Measurements from ENCODE around the gene ZNF665. TPM values are rescaled to one million over a fixed set of nuclear protein-coding genes. Genes with fewer than 3 reads are reported as not detected.
A peak's percentile ranks its signal among the peaks of the same experiment; 100 is the strongest.

ZNF665 gene
- total RNA-seq, 1 donor from 2014 or later: 4.4 TPM

DNA sequence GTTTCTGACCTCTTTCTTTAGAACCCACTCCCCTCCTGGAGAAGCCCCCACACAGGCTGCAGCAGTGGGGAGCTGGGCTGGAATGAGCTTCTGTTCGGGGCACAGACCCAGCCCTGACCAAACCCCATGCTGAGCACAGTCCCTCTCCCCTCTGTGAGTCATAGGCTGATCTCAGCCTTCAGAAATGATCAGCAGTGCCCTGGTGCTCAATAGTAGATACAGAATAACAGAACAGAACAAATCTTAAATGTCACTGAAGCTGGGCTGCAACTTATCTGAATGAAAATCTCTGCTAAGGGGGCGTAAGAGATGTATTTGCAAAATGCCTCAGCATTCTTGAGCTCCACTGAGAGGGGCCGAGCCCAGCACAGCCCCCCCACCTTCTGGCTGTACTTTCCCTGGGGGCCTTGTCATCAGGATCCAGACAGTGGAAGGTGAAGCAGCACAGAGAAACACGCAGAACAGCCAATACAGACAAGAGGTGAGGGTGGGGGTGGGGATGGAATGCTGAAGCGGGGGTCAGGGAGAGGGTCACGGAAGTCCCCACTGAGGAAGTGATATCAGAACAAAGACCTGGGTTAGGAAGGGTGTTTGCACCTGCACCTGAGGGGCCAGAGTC, 9.9 kb downstream of the ZNF665 start:
- H3K4me3 ChIP-seq (ENCODE audit: insufficient read depth, low read depth, low read length): peak overlapping the region; percentile 22
- peaks cover 6% of the 10 kb centered on the region for H3K9me3 ChIP-seq (ENCODE audit: insufficient read depth, low read depth, low read length)
- no peaks in the 10 kb centered on the region for H3K79me2 ChIP-seq (ENCODE audit: insufficient read depth, low read length)
- Mint-ChIP-seq H3K9me3 (ENCODE audit: unreplicated experiment) (peaks cover 27% of the 10 kb centered on the region), H3K27me3 (ENCODE audit: low read depth, unreplicated experiment) (no peaks in the 10 kb centered on the region), H3K36me3 (ENCODE audit: low read depth, unreplicated experiment) (peaks cover 16% of the 10 kb centered on the region), H3K4me1 (ENCODE audit: low read depth, unreplicated experiment) (peaks cover 20% of the 10 kb centered on the region), H3K4me3 (ENCODE audit: unreplicated experiment) (peak overlapping the region; percentile 78), H3K27ac (ENCODE audit: unreplicated experiment) (peak overlapping the region; percentile 97)
- peak overlapping the region; percentile 78 for H3K4me2 ChIP-seq (ENCODE audit: low read length)
- TF ChIP-seq, protein P1, sequence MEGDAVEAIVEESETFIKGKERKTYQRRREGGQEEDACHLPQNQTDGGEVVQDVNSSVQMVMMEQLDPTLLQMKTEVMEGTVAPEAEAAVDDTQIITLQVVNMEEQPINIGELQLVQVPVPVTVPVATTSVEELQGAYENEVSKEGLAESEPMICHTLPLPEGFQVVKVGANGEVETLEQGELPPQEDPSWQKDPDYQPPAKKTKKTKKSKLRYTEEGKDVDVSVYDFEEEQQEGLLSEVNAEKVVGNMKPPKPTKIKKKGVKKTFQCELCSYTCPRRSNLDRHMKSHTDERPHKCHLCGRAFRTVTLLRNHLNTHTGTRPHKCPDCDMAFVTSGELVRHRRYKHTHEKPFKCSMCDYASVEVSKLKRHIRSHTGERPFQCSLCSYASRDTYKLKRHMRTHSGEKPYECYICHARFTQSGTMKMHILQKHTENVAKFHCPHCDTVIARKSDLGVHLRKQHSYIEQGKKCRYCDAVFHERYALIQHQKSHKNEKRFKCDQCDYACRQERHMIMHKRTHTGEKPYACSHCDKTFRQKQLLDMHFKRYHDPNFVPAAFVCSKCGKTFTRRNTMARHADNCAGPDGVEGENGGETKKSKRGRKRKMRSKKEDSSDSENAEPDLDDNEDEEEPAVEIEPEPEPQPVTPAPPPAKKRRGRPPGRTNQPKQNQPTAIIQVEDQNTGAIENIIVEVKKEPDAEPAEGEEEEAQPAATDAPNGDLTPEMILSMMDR (IDR thresholded peaks at IDR 0.05; ENCODE audit: insufficient read depth, low read depth, low read length): no peak
- TF ChIP-seq EZH2 (IDR thresholded peaks at IDR 0.05; ENCODE audit: insufficient read depth, low read length): no peak
- no peaks in the 10 kb centered on the region for H4K20me1 ChIP-seq (ENCODE audit: insufficient read depth, low read length)
- DNase-seq (ENCODE audit: low read depth) (peak; percentile 86), FAIRE-seq (peak; percentile 26)
- H3K27ac ChIP-seq (ENCODE audit: low read depth, low read length): peak overlapping the region; percentile 86
- H2AFZ ChIP-seq (ENCODE audit: low read depth, low read length): no peak overlapping the region
- H3K27me3 ChIP-seq (ENCODE audit: insufficient read depth, low read length): no peaks in the 10 kb centered on the region
- peak overlapping the region; percentile 70 for H3K9ac ChIP-seq (ENCODE audit: low read length)
- peaks cover 15% of the 10 kb centered on the region for H3K4me1 ChIP-seq (ENCODE audit: insufficient read depth, low read length)
- H3K36me3 ChIP-seq (ENCODE audit: insufficient read depth, low read length): no peaks in the 10 kb centered on the region

DNA sequence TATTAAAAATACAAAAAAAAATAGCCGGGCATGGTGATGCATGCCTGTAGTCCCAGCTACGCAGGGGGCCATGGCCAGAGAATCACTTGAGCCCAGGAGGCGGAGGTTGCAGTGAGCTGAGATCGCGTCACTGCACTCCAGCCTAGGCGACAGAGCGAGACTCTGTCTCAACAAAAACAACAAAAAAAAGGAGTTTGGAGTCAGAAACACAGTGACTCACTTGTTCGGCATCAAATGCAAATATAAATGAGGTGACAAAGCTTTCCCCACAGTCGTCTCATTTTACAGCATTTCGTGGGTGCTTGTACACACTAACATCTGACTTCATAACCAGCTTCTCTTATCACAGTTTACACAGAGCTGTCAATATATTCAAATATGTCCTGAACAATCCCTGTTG, 11.0 kb downstream of the ZNF665 start:
- Mint-ChIP-seq H3K27ac (ENCODE audit: unreplicated experiment) (peak overlapping the region; percentile 97), H3K27me3 (ENCODE audit: low read depth, unreplicated experiment) (no peaks in the 10 kb centered on the region), H3K36me3 (ENCODE audit: low read depth, unreplicated experiment) (peaks cover 24% of the 10 kb centered on the region), H3K4me3 (ENCODE audit: unreplicated experiment) (peak overlapping the region; percentile 40), H3K4me1 (ENCODE audit: low read depth, unreplicated experiment) (peaks cover 20% of the 10 kb centered on the region), H3K9me3 (ENCODE audit: unreplicated experiment) (peaks cover 33% of the 10 kb centered on the region)
- peaks cover 6% of the 10 kb centered on the region for H3K9me3 ChIP-seq (ENCODE audit: insufficient read depth, low read depth, low read length)
- peak overlapping the region; percentile 78 for H3K4me2 ChIP-seq (ENCODE audit: low read length)
- H3K9ac ChIP-seq (ENCODE audit: low read length): peak overlapping the region; percentile 70
- H3K27ac ChIP-seq (ENCODE audit: low read depth, low read length): peak overlapping the region; percentile 86
- H2AFZ ChIP-seq (ENCODE audit: low read depth, low read length): no peak overlapping the region
- FAIRE-seq (no peak), DNase-seq (ENCODE audit: low read depth) (peak; percentile 91)
- TF ChIP-seq, protein P1 (IDR thresholded peaks at IDR 0.05; ENCODE audit: insufficient read depth, low read depth, low read length): no peak
- no peak for TF ChIP-seq EZH2 (IDR thresholded peaks at IDR 0.05; ENCODE audit: insufficient read depth, low read length)
- peaks cover 15% of the 10 kb centered on the region for H3K4me1 ChIP-seq (ENCODE audit: insufficient read depth, low read length)
- no peaks in the 10 kb centered on the region for H3K27me3 ChIP-seq (ENCODE audit: insufficient read depth, low read length)
- H3K4me3 ChIP-seq (ENCODE audit: insufficient read depth, low read depth, low read length): no peak overlapping the region
- H4K20me1 ChIP-seq (ENCODE audit: insufficient read depth, low read length): no peaks in the 10 kb centered on the region
- H3K79me2 ChIP-seq (ENCODE audit: insufficient read depth, low read length): no peaks in the 10 kb centered on the region
- H3K36me3 ChIP-seq (ENCODE audit: insufficient read depth, low read length): no peaks in the 10 kb centered on the region

DNA sequence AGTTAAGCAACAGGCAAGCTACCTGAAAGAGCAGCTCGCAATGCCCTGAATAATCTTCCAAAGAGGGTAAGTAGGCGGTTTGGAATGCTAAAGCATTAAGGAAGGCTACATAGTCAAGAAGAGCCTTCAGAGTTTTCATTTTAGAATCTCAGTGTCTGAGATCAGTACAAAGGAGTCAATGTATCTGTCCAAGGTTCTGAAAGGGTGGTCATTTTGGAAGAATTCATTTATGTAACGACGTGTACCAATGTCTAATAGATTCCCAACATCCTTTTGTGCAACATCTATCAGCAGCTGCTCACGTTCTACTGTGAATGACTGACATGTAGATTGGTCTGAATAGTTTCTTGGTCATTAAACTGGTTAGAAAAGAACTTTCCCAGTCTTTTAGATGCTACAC, 15.2 kb downstream of the ZNF665 start:
- no peak overlapping the region for H3K4me2 ChIP-seq (ENCODE audit: low read length)
- H3K9ac ChIP-seq (ENCODE audit: low read length): no peak overlapping the region
- H3K9me3 Mint-ChIP-seq (ENCODE audit: unreplicated experiment): peaks cover 50% of the 10 kb centered on the region
- no peak for FAIRE-seq
- no peak for DNase-seq (ENCODE audit: low read depth)
- peaks cover 6% of the 10 kb centered on the region for H3K4me1 ChIP-seq (ENCODE audit: insufficient read depth, low read length)
- TF ChIP-seq, protein P1 (IDR thresholded peaks at IDR 0.05; ENCODE audit: insufficient read depth, low read depth, low read length): no peak
- no peak for TF ChIP-seq EZH2 (IDR thresholded peaks at IDR 0.05; ENCODE audit: insufficient read depth, low read length)
- no peaks in the 10 kb centered on the region for H3K27me3 ChIP-seq (ENCODE audit: insufficient read depth, low read length)
- H3K4me3 ChIP-seq (ENCODE audit: insufficient read depth, low read depth, low read length): no peak overlapping the region
- peaks cover 23% of the 10 kb centered on the region for H3K9me3 ChIP-seq (ENCODE audit: insufficient read depth, low read depth, low read length)
- H3K36me3 ChIP-seq (ENCODE audit: insufficient read depth, low read length): no peaks in the 10 kb centered on the region
- peaks cover 7% of the 10 kb centered on the region for H3K4me1 Mint-ChIP-seq (ENCODE audit: low read depth, unreplicated experiment)
- peaks cover 40% of the 10 kb centered on the region for H3K36me3 Mint-ChIP-seq (ENCODE audit: low read depth, unreplicated experiment)
- H2AFZ ChIP-seq (ENCODE audit: low read depth, low read length): no peak overlapping the region
- no peaks in the 10 kb centered on the region for H3K79me2 ChIP-seq (ENCODE audit: insufficient read depth, low read length)
- no peak overlapping the region for H3K4me3 Mint-ChIP-seq (ENCODE audit: unreplicated experiment)
- no peaks in the 10 kb centered on the region for H4K20me1 ChIP-seq (ENCODE audit: insufficient read depth, low read length)
- no peaks in the 10 kb centered on the region for H3K27me3 Mint-ChIP-seq (ENCODE audit: low read depth, unreplicated experiment)
- H3K27ac ChIP-seq (ENCODE audit: low read depth, low read length): no peak overlapping the region
- no peak overlapping the region for H3K27ac Mint-ChIP-seq (ENCODE audit: unreplicated experiment)
